Limb (tissue), 2 donors: ENCODE data around the gene CELA1.

Experiments
- DNase-seq, 2 donors: peaks; one replicate each; pipeline ENCODE4 v3.0.0-alpha.2; 2016; ENCODE audit errors: extremely low spot score in 2 of 2

The CELA1 gene

GRCh38 chr12:51374856-51375255, 28.4 kb upstream of the CELA1 start:
- DNase-seq, result no peak

DNA sequence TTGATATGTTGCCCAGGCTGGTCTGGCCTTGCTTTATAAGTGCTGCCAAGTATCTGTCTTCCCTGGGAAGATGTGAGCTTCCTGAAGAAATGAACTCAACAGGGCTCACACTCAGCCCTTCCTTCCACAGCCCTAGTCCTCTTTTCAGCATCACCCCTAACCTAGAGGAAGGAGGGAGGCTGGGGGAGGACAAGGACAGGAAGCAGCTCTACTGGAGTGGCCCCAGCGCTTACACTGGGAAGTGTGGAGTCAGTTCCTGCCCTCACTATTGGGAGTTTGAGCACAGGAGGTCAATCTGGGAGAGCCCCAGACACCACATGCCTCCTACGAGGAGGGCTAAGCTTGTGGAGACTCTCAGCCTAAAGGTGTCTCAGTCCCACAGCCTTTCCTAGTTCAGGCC, 27.9 kb upstream of the CELA1 start:
- DNase-seq, result no peak

DNA sequence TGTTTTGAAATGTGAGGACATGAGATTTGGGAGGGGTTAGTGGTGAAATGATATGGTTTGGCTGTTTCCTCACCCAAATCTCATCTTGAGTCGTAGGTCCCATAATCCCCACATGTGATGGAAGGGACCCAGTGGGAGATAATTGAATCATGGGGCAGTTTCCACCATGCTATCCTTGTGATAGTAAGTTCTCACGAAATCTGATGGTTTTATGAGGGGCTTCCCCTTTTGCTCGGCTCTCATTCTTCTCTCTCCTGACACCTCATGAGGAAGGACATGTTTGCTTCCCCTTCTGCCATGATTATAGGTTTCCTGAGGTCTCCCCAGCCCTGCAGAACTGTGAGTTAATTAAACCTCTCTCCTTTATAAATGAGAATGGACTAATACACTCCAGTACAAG, 26.7 kb upstream of the CELA1 start:
- DNase-seq, result no peak

- no peak for DNase-seq
These were observed 25.5 kb upstream of the CELA1 start for GRCh38 chr12:51372021-51372420.

DNA sequence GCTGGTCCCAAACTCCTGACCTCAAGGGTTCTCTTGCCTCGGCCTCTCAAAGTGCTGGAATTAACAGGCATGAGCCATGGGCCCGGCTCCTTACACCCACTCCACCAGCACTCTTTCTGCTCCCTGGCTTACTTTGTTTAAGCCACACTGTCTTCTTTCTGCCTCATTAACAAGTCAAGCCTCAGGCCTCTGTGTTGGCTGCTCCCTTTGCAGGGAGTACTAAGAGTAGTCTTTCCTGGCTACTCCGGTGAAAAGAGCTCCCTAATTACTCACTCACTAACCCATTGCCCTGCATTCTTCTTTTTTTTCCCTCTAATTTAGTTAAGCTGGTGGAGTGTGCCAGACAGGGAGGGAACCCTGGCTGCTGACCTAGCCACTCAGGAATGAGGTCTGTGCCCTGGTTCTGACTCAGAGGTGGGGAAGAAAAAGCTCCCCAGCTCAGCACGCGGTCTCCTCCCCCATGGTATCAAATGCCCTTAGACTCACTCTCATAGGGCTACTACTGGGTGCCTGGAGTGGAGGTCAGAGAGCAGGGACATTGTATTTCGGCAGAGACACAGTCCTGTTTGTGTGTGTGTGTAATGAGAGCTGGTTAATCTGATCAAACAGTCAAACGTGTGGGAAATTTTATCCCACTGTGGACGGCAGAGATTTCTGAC, 24.9 kb upstream of the CELA1 start:
- DNase-seq, result no peak

- DNase-seq, result no peak
These were observed 24.2 kb upstream of the CELA1 start for GRCh38 chr12:51370667-51371066.

GRCh38 chr12:51369581-51369980, 23.1 kb upstream of the CELA1 start:
- no peak for DNase-seq

DNA sequence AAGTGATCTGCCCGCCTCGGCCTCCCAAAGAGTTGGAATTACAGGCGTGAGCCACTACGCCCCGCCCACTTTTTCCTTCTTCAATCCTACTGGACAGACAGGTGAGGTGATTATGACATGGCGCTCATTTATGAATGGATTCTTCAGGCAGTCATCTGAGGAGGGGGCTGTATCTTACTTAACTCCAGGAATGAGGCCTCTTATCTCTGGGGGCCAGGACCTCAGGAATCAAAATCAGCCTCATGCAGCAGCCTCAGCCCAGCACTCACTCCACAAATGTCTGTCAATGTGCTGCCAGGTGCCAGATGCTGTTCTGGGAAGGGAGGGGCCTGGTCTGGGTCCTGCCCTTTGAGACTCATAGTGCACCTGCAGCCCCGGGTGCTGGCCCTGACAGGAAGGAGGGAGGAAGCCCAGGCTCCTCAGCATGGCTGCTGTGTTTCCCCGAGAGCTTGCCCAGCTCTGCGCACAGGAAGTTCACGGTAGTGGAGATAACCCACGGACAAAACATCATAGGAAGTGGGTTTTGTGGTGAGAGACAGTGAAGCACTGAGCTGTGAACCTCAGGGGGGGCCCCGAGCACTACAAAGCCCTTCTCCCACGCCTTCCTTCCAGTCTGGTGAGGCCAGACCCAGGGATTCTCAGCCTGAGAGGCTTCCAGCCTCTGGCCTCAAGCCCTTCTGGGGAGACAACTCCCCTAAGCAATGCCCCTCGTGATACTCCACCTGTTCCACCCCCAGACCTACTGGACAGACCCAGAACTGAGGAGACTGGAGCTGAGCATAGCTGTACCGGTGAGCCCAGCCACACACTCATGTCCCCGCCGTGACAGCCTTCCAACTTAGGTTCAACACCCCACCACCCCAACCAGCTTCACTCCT, 22.4 kb upstream of the CELA1 start:
- DNase-seq, result no peak

- no peak for DNase-seq
These were observed 18.8 kb upstream of the CELA1 start for GRCh38 chr12:51365276-51365675.

GRCh38 chr12:51364001-51364400, 17.5 kb upstream of the CELA1 start:
- DNase-seq, result no peak

DNA sequence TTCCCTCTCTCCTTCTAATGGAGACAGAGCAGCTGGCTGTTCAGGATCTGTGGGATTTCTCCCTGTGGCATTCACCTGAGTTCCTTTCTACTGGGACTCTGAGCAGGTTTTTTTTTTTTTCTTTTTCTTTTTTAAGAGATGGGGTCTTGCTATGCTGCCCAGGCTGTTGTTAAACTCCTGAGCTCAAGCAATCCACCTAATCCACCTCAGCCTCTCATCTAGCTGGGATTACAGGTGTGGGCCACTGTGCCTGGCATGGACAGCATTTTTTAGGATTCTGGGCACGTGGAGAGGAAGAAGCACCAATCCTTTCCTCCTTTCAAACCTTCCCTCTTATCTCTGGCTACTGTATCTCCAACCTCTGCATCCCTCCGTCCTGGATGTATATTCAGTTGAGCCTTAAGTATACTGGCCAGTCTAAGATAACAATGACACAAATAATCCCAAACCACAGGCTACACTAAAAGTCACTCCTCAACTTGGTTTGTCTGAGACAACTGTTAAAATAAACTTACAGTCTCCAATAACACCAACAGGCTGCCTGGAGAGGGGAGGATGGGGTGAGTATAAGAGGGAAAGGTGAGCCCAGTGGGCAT, 16.4 kb upstream of the CELA1 start:
- DNase-seq, result no peak

DNA sequence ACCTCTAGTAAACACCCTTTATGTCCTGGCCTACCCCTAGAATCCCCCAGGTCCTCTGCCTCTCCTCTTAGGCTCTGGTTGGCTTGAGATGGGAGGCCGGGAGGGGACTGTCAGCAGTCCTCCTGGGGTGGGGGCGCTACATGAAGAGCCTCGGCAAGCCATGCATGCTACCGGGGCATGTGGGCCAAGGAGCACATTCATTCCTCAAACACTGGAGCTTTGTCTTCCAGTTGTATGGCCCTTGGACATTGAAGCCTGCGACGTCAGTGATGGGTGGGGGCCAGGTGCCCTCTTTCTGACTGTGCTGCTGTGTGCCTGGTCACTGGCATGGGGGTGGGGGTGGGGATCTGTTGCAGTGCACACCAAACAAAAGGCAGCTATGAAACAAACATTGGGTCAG, 15.8 kb upstream of the CELA1 start:
- DNase-seq, result peak in 1 of 2 donors; percentile 42

DNA sequence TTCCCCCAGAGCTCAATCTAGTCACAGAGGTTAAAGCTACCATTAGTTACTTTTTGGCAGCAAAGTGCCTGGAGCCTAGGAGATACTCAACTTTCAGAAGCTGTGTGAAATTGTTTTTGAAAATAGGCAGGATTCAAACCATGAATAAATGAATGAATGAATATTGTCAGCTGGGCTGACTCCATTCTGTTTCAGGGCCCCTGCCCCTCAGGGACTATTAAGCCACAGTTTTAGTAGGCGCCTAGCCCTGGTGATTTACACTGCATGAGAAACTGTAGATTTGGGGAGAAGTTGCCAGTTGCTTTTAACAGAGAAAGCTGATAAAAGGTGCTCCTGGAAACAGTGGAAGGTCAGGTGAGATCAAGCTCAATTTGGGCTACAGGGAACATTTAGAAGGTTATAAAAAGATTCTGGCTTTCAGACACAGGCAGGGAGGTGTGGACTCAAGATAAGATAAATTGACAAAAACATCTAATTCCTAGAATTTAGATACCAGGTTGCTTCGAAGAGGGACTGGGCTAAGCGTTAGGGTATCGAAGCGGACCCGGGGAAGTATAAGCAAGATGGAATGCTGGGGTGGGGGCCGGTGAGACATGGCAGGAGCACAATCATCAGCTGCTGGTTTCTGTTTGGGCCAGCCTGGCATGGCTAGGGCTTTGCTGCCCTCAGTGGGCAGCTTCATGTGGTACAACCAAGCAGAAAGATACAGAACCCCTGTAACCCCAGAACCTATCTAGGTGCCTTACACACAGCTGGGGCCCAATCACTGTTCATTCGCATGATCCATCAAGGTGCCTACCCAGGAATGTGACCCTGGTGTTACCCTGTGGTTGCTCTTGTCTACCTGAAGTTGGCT, 14.9 kb upstream of the CELA1 start:
- no peak for DNase-seq

GRCh38 chr12:51360315-51360714, 13.8 kb upstream of the CELA1 start:
- no peak for DNase-seq

DNA sequence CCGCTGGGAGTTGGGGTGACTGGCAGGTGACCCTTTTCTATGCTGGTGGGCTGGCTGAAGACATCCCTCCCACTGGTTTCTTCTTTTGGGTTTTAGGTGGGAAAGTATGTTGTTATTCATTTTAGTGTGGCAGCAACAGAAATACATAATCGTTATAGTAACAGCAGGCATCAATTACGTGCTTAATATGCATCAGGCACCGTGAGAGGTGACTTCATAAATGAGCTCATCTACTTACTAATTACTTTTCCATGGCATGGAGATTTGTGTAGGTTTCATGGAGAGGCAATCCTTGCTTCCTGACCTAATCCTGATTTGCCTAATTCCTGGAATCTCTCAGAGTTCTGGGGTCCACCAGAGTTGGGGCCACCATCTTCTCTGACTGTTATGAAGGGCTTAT, 13.4 kb upstream of the CELA1 start:
- no peak for DNase-seq

DNA sequence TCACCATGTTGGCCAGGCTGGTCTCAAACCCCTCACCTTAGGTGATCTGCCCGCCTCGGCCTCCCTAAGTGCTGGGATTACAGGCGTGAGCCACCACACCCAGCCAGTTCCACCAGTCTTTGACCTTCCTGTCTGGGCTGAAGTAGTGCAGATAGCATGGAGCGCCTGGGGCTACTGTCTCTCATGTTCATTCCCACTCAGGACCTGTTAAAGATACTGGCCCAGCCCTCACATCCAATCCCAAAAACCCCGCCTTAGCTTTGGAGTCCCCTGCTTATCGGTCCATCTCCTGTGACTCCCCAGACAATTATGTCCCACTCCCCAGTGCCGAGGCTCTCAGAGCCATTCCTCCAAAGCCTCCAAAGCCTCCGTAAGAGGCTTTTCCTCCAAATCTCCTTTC, 12.0 kb upstream of the CELA1 start:
- DNase-seq, result no peak

GRCh38 chr12:51357374-51358047, 11.0 kb upstream of the CELA1 start:
- DNase-seq, result no peak

- peak; percentile 32 to 50 for DNase-seq
These were observed 5.5 kb upstream of the CELA1 start for GRCh38 chr12:51351913-51352532.

DNA sequence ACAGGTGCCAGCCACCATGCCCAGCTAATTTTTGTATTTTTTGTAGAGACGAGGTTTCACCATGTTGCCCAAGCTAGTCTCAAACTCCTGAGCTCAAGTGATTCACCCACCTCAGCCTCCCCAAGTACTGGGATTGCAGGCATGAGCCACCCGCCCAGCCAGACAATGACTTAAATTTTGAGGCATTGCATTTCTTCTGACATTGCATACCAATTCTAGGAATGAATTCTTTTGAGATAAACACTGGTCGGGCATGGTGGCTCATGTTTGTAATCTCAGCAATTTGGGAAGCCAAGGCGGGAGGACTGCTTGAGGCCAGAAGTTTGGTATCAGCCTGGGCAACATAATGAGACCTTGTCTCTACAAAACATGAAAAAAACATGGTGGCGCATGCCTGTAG, 2.5 kb upstream of the CELA1 start:
- no peak for DNase-seq

DNA sequence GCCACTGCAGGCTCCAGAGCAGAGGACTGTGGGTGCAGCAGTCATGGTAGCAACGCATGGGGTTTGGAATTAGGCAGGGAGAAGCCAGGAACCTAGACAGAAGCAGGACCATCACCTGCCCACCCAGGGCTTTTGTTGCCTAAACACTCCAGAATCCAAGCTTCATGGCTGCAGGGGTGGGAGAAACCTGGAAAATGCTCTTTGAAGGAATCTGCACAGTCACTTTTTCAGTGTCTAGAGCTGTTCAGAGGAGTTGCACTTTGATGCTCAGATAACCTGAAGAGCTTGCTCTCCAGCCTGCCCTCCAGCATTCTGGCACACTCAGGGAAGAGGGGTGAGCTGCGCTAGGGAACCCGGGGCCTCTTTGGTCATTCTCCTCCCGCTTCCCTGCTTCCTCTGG, 1.6 kb upstream of the CELA1 start:
- DNase-seq, result no peak

DNA sequence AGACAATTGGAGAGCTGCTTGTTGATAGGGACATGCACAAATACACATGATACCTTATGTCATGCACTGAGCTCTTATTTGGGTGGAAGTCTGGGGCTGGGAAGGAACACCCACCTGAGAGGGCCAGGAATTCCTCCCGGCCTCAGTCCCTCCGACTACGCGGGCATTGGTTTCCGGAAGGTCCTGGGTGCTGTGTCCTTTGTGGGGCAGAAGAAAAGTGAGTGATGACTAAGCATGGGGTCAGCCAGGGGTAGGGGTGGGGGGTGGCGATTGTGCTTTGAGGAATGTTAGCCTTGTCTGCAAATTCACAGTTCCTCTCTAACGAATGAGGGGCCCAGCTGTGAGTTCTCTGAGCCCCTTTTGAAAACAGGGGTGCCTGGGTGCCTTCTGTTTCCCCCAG, 798 bp downstream of the CELA1 start:
- no peak for DNase-seq
